Endothelial cell of umbilical vein (primary cell): ENCODE results near the gene RETSAT. TPM values are rescaled to one million over a fixed set of nuclear protein-coding genes. Genes with fewer than 3 reads are reported as not detected.

Experiments used
- BruUV-seq: library from RNA; stranded (reverse); fragments of 400-500 nt; replicated peaks from 2 replicates; lab custom pipeline; 2021; lab: Mats Ljungman, UMichigan
- CTCF ChIA-PET: fragments of 300-600, 350-600 bp; sonication (Branson Sonifier 250); formaldehyde crosslinking; loops from one replicate; lab custom pipeline; 2021; ENCODE audit warnings: antibody characterized with exemption, inconsistent platforms; lab: Charles Lee
- POLR2A ChIA-PET: fragments of 300-600, 350-600 bp; sonication (Branson Sonifier 250); formaldehyde crosslinking; loops from one replicate; lab custom pipeline; 2021; ENCODE audit warnings: antibody characterized with exemption, inconsistent platforms; lab: Charles Lee
- DNase-seq: peaks from one replicate; pipeline ENCODE4 v3.0.0-alpha.2; 2011; ENCODE audit warnings: low read depth, low spot score
- FAIRE-seq: peaks from 2 replicates; lab custom pipeline; 2011; peaks lifted over from hg19 to GRCh38; lab: Jason Lieb, UNC
- H2AFZ ChIP-seq: 2 replicates; pipeline ENCODE4 v1.6.0; 2012; ENCODE audit warnings: low read depth, low read length, control low read depth, inconsistent platforms
- H3K27ac ChIP-seq: 2 replicates; pipeline ENCODE4 v1.5.1; 2011; ENCODE audit warnings: low read depth, mild to moderate bottlenecking, control low read depth, low read length, moderate library complexity; ENCODE audit not compliant: insufficient read depth
- H3K27me3 ChIP-seq, 2 experiments: 2 replicates each; pipeline versions ENCODE4 v1.6.0 to v1.6.1; 2011; ENCODE audit warnings: low read length in 2 of 2, mixed read lengths in 1 of 2; ENCODE audit not compliant: control insufficient read depth in 2 of 2, insufficient read depth in 2 of 2
- H3K36me3 ChIP-seq, 2 experiments: 2 replicates in 1 of 2; 3 replicates in 1 of 2; pipeline ENCODE4 v1.5.1; 2011; ENCODE audit warnings: low read length in 2 of 2, mild to moderate bottlenecking in 1 of 2, moderate library complexity in 1 of 2; ENCODE audit not compliant: control insufficient read depth in 2 of 2, insufficient read depth in 2 of 2; ENCODE audit errors: extremely low read depth in 1 of 2
- H3K4me1 ChIP-seq: 3 replicates; pipeline ENCODE4 v1.5.1; 2011; ENCODE audit warnings: mild to moderate bottlenecking, low read length; ENCODE audit not compliant: control insufficient read depth, insufficient read depth; ENCODE audit errors: extremely low read depth
- H3K4me2 ChIP-seq: 2 replicates; pipeline ENCODE4 v1.6.1; 2011; ENCODE audit warnings: low read length, control low read depth, mixed read lengths; ENCODE audit not compliant: insufficient read depth
- H3K4me3 ChIP-seq, 3 experiments: fragments of 200-600 bp in 1 of 3; sonication (generic), shearing (Covaris generic) in 1 of 3; replicated peaks in 1 of 3; 2 replicates each; pipeline ENCODE4 v1.5.1; 2011 to 2016; ENCODE audit warnings: control low read depth in 3 of 3, low read length in 3 of 3, mild to moderate bottlenecking in 2 of 3, inconsistent platforms in 1 of 3, low read depth in 1 of 3, moderate library complexity in 1 of 3; ENCODE audit not compliant: insufficient read depth in 1 of 3
- H3K79me2 ChIP-seq: 2 replicates; pipeline ENCODE4 v1.6.0; 2012; ENCODE audit warnings: low read length, inconsistent platforms; ENCODE audit not compliant: control insufficient read depth, insufficient read depth
- H3K9ac ChIP-seq: replicated peaks from 2 replicates; pipeline ENCODE3; 2011; ENCODE audit warnings: low read length, control low read depth; ENCODE audit not compliant: insufficient read depth; ENCODE audit errors: extremely low read depth
- H3K9me1 ChIP-seq: replicated peaks from 3 replicates; pipeline ENCODE4 v1.6.0; 2011; ENCODE audit warnings: mild to moderate bottlenecking, low read length; ENCODE audit not compliant: control insufficient read depth, insufficient read depth; ENCODE audit errors: extremely low read depth
- H3K9me3 ChIP-seq: replicated peaks from 2 replicates; pipeline ENCODE4 v1.5.1; 2012; ENCODE audit warnings: low read length, inconsistent platforms; ENCODE audit not compliant: control insufficient read depth, insufficient read depth
- H4K20me1 ChIP-seq: replicated peaks from 2 replicates; pipeline ENCODE3; 2011; ENCODE audit warnings: mild to moderate bottlenecking, low read length; ENCODE audit not compliant: control insufficient read depth, insufficient read depth; ENCODE audit errors: extremely low read depth
- CTCF ChIP-seq, 2 donors: IDR thresholded peaks; 1 replicate in 1 of 2; 2 replicates in 1 of 2; pipeline ENCODE4 v1.5.1; 2011; ENCODE audit warnings: low read length in 2 of 2, mild to moderate bottlenecking in 2 of 2, moderate library complexity in 2 of 2, control low read depth in 1 of 2, inconsistent platforms in 1 of 2, low read depth in 1 of 2; ENCODE audit not compliant: insufficient read depth in 1 of 2; ENCODE audit errors: extremely low read depth in 1 of 2
- JUN ChIP-seq: IDR thresholded peaks from 2 replicates; pipeline ENCODE4 v1.6.1; 2011; ENCODE audit warnings: borderline replicate concordance, low read depth; ENCODE audit not compliant: insufficient read length, insufficient read depth
- POLR2AphosphoS5 ChIP-seq: IDR thresholded peaks from 2 replicates; pipeline ENCODE4 v1.6.1; 2012; ENCODE audit warnings: low read depth, mild to moderate bottlenecking, control low read depth, low read length, moderate library complexity; ENCODE audit not compliant: insufficient read depth
- dilution Hi-C: fragments of 300-500 bp; cut with MboI; formaldehyde crosslinking; loops from one replicate; pipeline ENCODE4 v1.15.0; 2019; ENCODE audit warnings: low sequenced_read_pairs; ENCODE audit not compliant: extremely low pct_ligation_motif_present
- intact Hi-C: fragments of 100-400 bp; cut with micrococcal nuclease; formaldehyde crosslinking; loops from one replicate; pipeline ENCODE4 v1.10.0; 2022
- polyA plus RNA-seq, 4 experiments: library from polyadenylated mRNA; depleted of rRNA in 3 of 4; stranded (reverse) in 3 of 4; unstranded in 1 of 4; fragments of >200 nt; gene quantifications; 2 replicates each; pipeline versions ENCODE4 v1.2.1 to v1.2.3, GENCODE V29; 2011 to 2012; ENCODE audit warnings: missing spikeins in 1 of 4
- total RNA-seq: library from RNA; stranded (reverse); gene quantifications from 2 replicates; pipeline ENCODE4 v1.2.3, GENCODE V29; 2021

RETSAT gene
- total and polyA plus RNA-seq, 2 donors (not counting 3 experiments of a cell fraction or from before 2014, with no cell fraction given): 43.8 to 59.1 TPM

DNA sequence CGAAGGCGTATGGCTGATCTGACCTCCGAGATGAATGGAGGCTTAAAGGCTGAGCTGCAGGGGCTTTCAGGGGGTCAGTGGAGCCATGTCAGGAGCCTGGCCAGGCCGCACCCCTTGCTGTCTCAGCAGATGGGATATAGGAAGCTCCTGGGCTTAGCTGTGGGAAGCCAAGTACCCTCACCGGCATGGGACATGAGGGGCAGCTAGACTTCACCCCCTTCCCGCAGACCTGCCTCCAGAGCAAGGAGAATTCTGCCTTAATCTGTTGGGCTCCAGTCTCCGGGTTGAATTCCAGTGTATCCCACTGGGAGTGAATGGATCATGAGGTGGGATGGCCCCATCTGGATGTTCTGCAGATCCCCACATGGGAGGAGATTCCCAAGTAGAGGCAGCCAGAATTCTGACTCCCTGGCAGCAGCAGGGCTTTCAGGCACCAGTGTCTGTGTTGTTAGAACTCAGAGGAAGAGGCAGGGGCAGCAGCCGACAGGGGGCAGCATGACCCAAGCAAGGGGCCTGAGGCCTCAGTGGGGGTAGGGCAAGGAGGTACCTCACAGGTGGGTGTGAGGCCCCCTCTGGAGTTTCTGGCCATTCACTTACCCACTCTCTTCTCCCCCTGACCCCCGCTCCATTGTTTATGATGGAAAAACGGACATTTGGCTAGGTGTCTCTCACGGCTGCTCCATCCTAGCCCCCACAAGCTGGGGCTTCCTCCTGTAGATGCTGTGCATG, 36.8 kb upstream of the RETSAT start:
- Histone ChIP-seq H3K27ac (no peak overlapping the region), H3K79me2 (no peaks in the 10 kb centered on the region), H4K20me1 (no peaks in the 10 kb centered on the region), H3K36me3 (peaks cover 3 to 11% of the 10 kb centered on the region in 2 experiments), H3K4me2 (no peak overlapping the region), H3K4me3 (no peak overlapping the region), H3K9me3 (no peaks in the 10 kb centered on the region), H2AFZ (no peak overlapping the region), H3K27me3 (no peaks in the 10 kb centered on the region), H3K9ac (no peak overlapping the region), H3K4me1 (no peaks in the 10 kb centered on the region), H3K9me1 (no peaks in the 10 kb centered on the region)
- ChIA-PET POLR2A (no interaction called here), CTCF (interaction anchor here (0.9 to 7.2 kb wide), 6 partner anchors 8 to 320 kb away, joined by 3 to 99 read pairs (median 3); partner anchors contain the start of gene C2orf68)
- dilution Hi-C loops: no loop called here
- peak; percentile 38 for DNase-seq
- FAIRE-seq: peak; percentile 37
- no TSS peak for BruUV-seq
- intact Hi-C loops: loop anchor here (1.0 kb wide), 1 partner anchor 161 kb away; no protein-coding TSS in a partner anchor
- TF ChIP-seq CTCF (IDR thresholded peaks at IDR 0.05; ENCODE audit: extremely low read depth in 1 of 2, insufficient read depth in 1 of 2, low read depth in 1 of 2, low read length in 2 of 2) (peak; percentile 64 to 80), POLR2AphosphoS5 (no peak), JUN (no peak)
